Progenitor cell of endocrine pancreas (in vitro differentiated cells): ENCODE results near the gene PDZD2. TPM values are rescaled to one million over a fixed set of nuclear protein-coding genes. Genes with fewer than 3 reads are reported as not detected.
A peak's percentile ranks its signal among the peaks of the same experiment; 100 is the strongest.

Source experiments
- DNase-seq: peaks from one replicate; pipeline ENCODE4 v3.0.0; 2021; ENCODE audit warnings: low spot score; ENCODE audit not compliant: unreplicated experiment
- H3K27ac Mint-ChIP-seq: 2 replicates; pipeline ENCODE4 v1.8.0; 2021; ENCODE audit warnings: mild to moderate bottlenecking, moderate library complexity, mixed read lengths
- H3K27me3 Mint-ChIP-seq: 2 replicates; pipeline ENCODE4 v1.8.0; 2021; ENCODE audit warnings: mixed read lengths
- H3K36me3 Mint-ChIP-seq: 2 replicates; pipeline ENCODE4 v1.8.0; 2022; ENCODE audit warnings: mixed read lengths; ENCODE audit not compliant: insufficient read depth
- H3K4me1 Mint-ChIP-seq: 2 replicates; pipeline ENCODE4 v1.8.0; 2021; ENCODE audit warnings: low read depth, mixed read lengths
- H3K4me3 Mint-ChIP-seq: 2 replicates; pipeline ENCODE4 v1.8.0; 2021; ENCODE audit warnings: low read depth, mild to moderate bottlenecking, moderate library complexity, mixed read lengths
- H3K9me3 Mint-ChIP-seq: 2 replicates; pipeline ENCODE4 v1.8.0; 2021; ENCODE audit warnings: low read depth, mixed read lengths
- total RNA-seq: library from RNA; stranded (reverse); gene quantifications from 2 replicates; pipeline ENCODE4 v1.2.1, GENCODE V29; 2021
- TF ChIP-seq, protein P1 (sequence below): fragments of 200-600 bp; sonication (generic); IDR thresholded peaks from one replicate; pipeline ENCODE4 v1.5.0; 2021; ENCODE audit warnings: antibody characterized with exemption, mild to moderate bottlenecking; ENCODE audit not compliant: unreplicated experiment

The PDZD2 gene
- total RNA-seq, 1 donor from 2014 or later = 3.1 TPM

DNA sequence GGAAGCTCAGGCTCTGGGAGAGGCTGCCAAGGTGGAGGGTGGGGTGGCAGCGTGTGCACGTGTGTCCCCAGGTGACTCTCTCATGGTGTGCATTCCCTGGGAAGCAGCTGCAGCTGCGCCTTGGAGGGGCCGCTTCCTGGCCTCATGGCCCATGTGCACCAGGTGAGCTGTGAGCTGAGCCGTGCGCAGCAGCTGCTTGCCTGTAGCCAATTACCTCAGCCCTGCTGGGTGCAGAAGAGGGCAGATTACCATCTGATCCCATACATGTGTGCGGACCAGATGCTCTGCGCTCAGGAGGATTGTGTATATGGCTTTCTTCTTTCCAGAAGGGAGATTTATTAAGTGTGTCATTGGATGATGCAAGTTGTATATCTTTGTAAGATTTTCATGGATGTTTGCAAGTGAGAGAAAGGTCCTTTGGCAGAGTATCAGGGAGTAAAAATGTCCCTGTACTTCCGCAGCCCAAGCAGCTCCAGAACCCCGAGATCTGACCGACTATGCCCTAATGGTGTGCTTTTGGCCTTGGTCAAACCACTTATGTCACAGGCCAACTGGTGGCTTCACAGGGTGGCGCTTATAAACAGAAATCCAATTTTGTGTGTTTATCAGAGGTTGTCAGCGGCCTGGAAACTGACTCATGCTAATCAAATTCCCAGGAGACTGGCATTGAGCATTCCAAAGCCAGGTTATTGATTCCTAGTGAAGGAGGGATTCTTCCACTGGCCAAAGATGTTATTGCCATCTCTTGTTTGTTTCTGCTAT is 305.9 kb downstream of the PDZD2 start:
- peak overlapping the region; percentile 64 for H3K27ac Mint-ChIP-seq
- no peak overlapping the region for H3K4me3 Mint-ChIP-seq
- H3K9me3 Mint-ChIP-seq = no peaks in the 10 kb centered on the region
- no peak for DNase-seq
- H3K4me1 Mint-ChIP-seq = peaks cover 10% of the 10 kb centered on the region
- H3K36me3 Mint-ChIP-seq = no peaks in the 10 kb centered on the region
- H3K27me3 Mint-ChIP-seq = no peaks in the 10 kb centered on the region
- TF ChIP-seq, protein P1, sequence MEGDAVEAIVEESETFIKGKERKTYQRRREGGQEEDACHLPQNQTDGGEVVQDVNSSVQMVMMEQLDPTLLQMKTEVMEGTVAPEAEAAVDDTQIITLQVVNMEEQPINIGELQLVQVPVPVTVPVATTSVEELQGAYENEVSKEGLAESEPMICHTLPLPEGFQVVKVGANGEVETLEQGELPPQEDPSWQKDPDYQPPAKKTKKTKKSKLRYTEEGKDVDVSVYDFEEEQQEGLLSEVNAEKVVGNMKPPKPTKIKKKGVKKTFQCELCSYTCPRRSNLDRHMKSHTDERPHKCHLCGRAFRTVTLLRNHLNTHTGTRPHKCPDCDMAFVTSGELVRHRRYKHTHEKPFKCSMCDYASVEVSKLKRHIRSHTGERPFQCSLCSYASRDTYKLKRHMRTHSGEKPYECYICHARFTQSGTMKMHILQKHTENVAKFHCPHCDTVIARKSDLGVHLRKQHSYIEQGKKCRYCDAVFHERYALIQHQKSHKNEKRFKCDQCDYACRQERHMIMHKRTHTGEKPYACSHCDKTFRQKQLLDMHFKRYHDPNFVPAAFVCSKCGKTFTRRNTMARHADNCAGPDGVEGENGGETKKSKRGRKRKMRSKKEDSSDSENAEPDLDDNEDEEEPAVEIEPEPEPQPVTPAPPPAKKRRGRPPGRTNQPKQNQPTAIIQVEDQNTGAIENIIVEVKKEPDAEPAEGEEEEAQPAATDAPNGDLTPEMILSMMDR = no peak

DNA sequence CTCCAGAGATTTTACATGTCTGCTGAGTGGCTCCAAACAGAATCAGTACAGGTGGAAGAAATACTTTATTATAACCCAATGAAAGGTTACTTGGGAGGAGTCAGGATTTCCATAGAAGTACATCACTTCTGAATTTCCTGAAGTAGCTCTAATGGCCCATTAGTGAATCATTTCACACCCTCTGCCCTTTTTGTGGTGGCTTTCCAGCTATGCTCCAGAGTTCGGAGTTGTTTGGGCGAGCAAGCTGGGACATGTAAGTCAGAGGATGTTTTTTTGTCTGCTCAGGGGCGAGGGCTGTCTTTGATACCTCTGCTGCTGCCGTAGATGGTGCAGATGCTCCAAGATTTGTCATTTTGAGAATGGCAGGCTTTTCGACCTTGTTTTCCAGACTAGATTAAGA is 309.1 kb downstream of the PDZD2 start:
- no peak overlapping the region for H3K4me3 Mint-ChIP-seq

DNA sequence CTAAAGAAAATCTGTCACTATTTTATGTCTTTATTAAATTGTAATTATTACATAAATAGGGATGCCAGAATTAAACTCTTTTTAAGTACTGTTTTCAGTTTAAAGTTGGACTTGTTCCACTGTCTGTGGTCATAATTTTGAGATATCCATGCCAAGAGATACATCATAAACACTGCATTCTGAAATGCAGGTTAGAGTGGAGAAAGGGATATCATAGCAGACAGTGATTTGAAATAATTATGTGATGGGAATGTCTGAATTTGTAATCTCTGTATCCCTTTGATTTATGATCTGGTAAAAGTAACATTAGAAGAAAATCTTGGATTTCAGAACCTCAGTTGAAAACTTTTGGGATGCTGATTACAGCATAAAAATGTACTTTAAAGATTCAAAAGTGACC is 313.1 kb downstream of the PDZD2 start:
- H3K9me3 Mint-ChIP-seq = peaks cover 9% of the 10 kb centered on the region
- no peaks in the 10 kb centered on the region for H3K27me3 Mint-ChIP-seq
- TF ChIP-seq, protein P1 = no peak
- H3K27ac Mint-ChIP-seq = no peak overlapping the region
- DNase-seq = no peak
- H3K4me1 Mint-ChIP-seq = peaks cover 8% of the 10 kb centered on the region
- no peaks in the 10 kb centered on the region for H3K36me3 Mint-ChIP-seq
- no peak overlapping the region for H3K4me3 Mint-ChIP-seq

More for the DNA sequence above, 309.1 kb downstream of the PDZD2 start:
- Mint-ChIP-seq H3K27ac (no peak overlapping the region), H3K9me3 (peaks cover 5% of the 10 kb centered on the region), H3K27me3 (no peaks in the 10 kb centered on the region), H3K36me3 (no peaks in the 10 kb centered on the region), H3K4me1 (peaks cover 10% of the 10 kb centered on the region)
- DNase-seq = no peak
- TF ChIP-seq, protein P1 = no peak

DNA sequence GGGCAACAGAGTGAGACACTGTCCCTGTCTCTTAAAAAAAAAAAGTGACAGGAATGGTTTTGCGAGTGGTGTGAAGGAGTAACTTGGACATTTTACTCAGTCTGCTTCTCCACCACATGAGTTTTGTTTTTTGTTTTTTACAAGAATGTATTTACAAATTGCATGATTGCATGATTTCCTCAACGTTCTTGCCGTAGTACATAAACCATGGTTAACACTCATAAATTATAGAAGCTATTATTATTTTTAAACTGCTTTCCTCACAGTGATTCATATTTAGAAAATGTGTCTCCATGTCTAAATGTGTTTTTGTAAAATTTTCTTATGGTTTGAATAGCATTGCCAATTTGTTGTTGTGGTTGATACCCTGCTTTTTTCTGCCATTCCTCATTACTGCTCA is 315.2 kb downstream of the PDZD2 start:
- peaks cover 9% of the 10 kb centered on the region for H3K9me3 Mint-ChIP-seq
- H3K4me1 Mint-ChIP-seq = no peaks in the 10 kb centered on the region
- no peak overlapping the region for H3K27ac Mint-ChIP-seq
- H3K36me3 Mint-ChIP-seq = no peaks in the 10 kb centered on the region
- no peak for DNase-seq
- TF ChIP-seq, protein P1 = no peak
- H3K4me3 Mint-ChIP-seq = no peak overlapping the region
- H3K27me3 Mint-ChIP-seq = no peaks in the 10 kb centered on the region

DNA sequence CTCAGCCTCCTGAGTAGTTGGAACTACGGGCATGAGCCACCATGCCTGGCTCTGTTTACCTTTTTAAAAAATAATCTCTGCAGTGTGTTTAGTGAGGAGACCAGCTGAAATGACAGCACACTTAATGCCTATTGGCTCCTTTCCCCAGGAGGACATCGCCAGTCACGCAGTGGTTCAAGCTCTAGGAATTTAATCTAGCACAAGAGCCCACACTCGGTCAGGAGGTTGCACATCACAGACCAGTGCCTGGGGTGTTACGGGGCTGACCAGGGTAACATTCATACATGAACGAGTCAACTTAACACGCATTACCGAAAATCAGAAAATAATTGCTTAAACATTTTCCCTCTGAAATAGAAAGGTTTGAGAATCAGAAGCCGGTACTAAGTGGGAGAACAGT is 318.2 kb downstream of the PDZD2 start:
- Mint-ChIP-seq H3K9me3 (peaks cover 4% of the 10 kb centered on the region), H3K4me3 (no peak overlapping the region), H3K36me3 (no peaks in the 10 kb centered on the region), H3K27ac (no peak overlapping the region), H3K27me3 (no peaks in the 10 kb centered on the region), H3K4me1 (peaks cover under 1% of the 10 kb centered on the region)
- TF ChIP-seq, protein P1 = no peak
- DNase-seq = no peak
